ENCODE data around the gene ACAA1. TPM values are rescaled to one million over a fixed set of nuclear protein-coding genes. Genes with fewer than 3 reads are reported as not detected.

Gene ACAA1
- total and polyA plus RNA-seq, 2 of the 13 experiments (the other 11 are each of a cell fraction or from before 2014, with no cell fraction given), result 60.8 to 188 TPM

DNA sequence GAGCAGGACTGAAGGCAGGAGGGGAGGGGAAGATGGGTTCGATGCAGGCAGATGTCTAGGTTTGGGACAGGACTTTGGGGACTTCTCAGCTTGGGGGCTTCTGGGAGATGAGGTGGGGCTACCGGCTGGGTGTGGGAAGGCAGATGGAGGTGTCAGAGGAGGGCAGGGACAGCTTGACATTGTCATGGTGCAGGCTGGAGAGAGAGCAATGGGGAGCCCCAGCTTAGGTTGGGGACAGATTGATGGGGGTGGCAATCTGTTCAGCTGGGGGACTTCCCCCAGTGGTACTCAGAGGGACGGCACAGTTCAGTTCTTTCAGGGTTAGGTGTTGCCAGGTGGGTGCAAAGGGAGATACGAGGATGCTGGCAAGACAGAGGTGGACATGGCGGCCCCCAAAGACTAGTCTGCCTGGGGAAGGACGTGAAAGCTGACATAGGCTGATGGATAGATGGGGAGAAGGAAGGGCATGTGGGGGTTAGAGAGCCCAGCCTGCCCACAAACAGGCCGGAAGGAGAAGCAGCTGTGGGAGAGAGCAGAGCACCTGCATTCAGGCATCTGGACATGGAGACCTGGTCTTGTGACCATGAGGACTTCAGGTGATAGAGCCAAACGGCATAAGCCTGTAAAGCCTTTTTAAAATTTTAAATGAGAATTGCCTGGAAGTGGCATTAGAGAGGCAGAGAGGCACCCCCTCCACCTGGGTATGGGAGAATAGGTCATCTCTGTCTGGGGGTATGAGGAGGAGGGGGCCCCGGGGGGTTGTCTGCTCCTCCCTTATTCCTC, 21.1 kb downstream of the ACAA1 start:
- Histone ChIP-seq H3K79me2 (ENCODE audit: insufficient read depth, low read length) (no peaks in the 10 kb centered on the region), H3K9ac (ENCODE audit: insufficient read depth, low read depth, low read length) (no peak overlapping the region), H3K27ac (ENCODE audit: extremely low read length, insufficient read depth, low read length) (no peak overlapping the region), H3K36me3 (replicated peaks in 1 of 2; ENCODE audit: control insufficient read depth in 1 of 2, insufficient read depth in 2 of 2, low read length in 2 of 2) (peaks cover 0 to 10% of the 10 kb centered on the region in 2 experiments; a peak in 2 of 5 replicates), H3K4me3 (replicated peaks in 1 of 3; ENCODE audit: insufficient read depth in 1 of 3, low read depth in 2 of 3, low read length in 3 of 3) (no peak overlapping the region), H3K4me2 (ENCODE audit: low read depth, low read length) (no peak overlapping the region), H3K9me3 (ENCODE audit: low read length) (no peaks in the 10 kb centered on the region), H3K27me3 (ENCODE audit: control insufficient read depth in 1 of 2, insufficient read depth in 2 of 2, low read length in 2 of 2) (peaks cover 5 to 27% of the 10 kb centered on the region in 2 experiments; a peak in 4 of 5 replicates), H2AFZ (ENCODE audit: low read length) (no peak overlapping the region), H4K20me1 (ENCODE audit: insufficient read depth, low read length) (peaks cover 7% of the 10 kb centered on the region; the same call in 1 of the 2 replicates), H3K4me1 (ENCODE audit: insufficient read depth, low read length) (0 out of 2 replicates have a peak, but pooled peaks cover 5% of the 10 kb centered on the region)
- FAIRE-seq, result no peak
- in situ Hi-C loops (cut with HindIII; ENCODE audit: extremely low pct_ligation_motif_present, low pct_unique_long_range_greater_than_20kb), result loop anchor here (10.0 kb wide), 1 partner anchor 159 kb away; no protein-coding TSS in a partner anchor
- BruUV-seq (replicated peaks), result no TSS peak
- WGBS (ENCODE audit: low lambda C conversion rate), result 31% methylated on average over 9 of the region's 9 CpGs
- ChIA-PET POLR2A (interaction anchor here (3.3 to 8.0 kb wide), 3 partner anchors 15 to 49 kb away, joined by 25 to 87 read pairs (median 64); partner anchors contain the start of genes ACAA1, MYD88 and OXSR1), CTCF (ENCODE audit: low intra/inter-chr PET ratio, low total read pairs) (no interaction called here)
- TF ChIP-seq ZSCAN22 (CRISPR knock-in tag; IDR thresholded peaks at IDR 0.05) (no peak), ZNF703 (CRISPR knock-in tag; IDR thresholded peaks at IDR 0.05; ENCODE audit: borderline replicate concordance) (no peak), ZBTB3 (CRISPR knock-in tag; IDR thresholded peaks at IDR 0.05; ENCODE audit: borderline replicate concordance, low read depth) (no peak), AKAP8 (CRISPR knock-in tag; IDR thresholded peaks at IDR 0.05) (peak; percentile 57; the same call in 1 of the 2 replicates), NFIC (IDR thresholded peaks at IDR 0.05; ENCODE audit: low read length) (0 out of 2 replicates have a peak, but pooled peaks have one; percentile 31), PRDM4 (CRISPR knock-in tag; IDR thresholded peaks at IDR 0.05; ENCODE audit: borderline replicate concordance) (no peak), ETV6 (CRISPR knock-in tag; conservative IDR thresholded peaks at IDR 0.05) (no peak), SALL1 (CRISPR knock-in tag; IDR thresholded peaks at IDR 0.05) (0 out of 2 replicates have a peak, but pooled peaks have one; percentile 22), DNMT3B (CRISPR knock-in tag; conservative IDR thresholded peaks at IDR 0.05) (no peak), MBD4 (IDR thresholded peaks at IDR 0.05; ENCODE audit: borderline replicate concordance, low read length) (peak; percentile 44; the same call in 1 of the 2 replicates), ZNF589 (CRISPR knock-in tag; conservative IDR thresholded peaks at IDR 0.05) (no peak)
- TF ChIP-seq, protein P1, sequence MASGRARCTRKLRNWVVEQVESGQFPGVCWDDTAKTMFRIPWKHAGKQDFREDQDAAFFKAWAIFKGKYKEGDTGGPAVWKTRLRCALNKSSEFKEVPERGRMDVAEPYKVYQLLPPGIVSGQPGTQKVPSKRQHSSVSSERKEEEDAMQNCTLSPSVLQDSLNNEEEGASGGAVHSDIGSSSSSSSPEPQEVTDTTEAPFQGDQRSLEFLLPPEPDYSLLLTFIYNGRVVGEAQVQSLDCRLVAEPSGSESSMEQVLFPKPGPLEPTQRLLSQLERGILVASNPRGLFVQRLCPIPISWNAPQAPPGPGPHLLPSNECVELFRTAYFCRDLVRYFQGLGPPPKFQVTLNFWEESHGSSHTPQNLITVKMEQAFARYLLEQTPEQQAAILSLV (CRISPR knock-in tag; IDR thresholded peaks at IDR 0.05; ENCODE audit: borderline replicate concordance), result no peak
- TF ChIP-seq, protein P2, sequence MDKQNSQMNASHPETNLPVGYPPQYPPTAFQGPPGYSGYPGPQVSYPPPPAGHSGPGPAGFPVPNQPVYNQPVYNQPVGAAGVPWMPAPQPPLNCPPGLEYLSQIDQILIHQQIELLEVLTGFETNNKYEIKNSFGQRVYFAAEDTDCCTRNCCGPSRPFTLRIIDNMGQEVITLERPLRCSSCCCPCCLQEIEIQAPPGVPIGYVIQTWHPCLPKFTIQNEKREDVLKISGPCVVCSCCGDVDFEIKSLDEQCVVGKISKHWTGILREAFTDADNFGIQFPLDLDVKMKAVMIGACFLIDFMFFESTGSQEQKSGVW (CRISPR knock-in tag; IDR thresholded peaks at IDR 0.05; ENCODE audit: borderline replicate concordance), result no peak
- TF ChIP-seq, protein P3, sequence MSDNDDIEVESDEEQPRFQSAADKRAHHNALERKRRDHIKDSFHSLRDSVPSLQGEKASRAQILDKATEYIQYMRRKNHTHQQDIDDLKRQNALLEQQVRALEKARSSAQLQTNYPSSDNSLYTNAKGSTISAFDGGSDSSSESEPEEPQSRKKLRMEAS (IDR thresholded peaks at IDR 0.05), result 0 out of 2 replicates have a peak, but pooled peaks have one; percentile 15
- ATAC-seq, result peak; percentile 0
- intact Hi-C loops (cut with micrococcal nuclease; ENCODE audit: unreplicated experiment), result loop anchor here (2.0 kb wide), 1 partner anchor 17 kb away; no protein-coding TSS in a partner anchor
- DNase-seq (ENCODE audit: low spot score), result no peak
